WTC11 (cell line): ENCODE measurements around the gene EFNA5.

Experiments
- ATF2 ChIP-seq: sonication (generic); formaldehyde crosslinking; IDR thresholded peaks from 2 replicates; pipeline ENCODE4 v1.8.1; 2022; ENCODE audit warnings: low read depth, missing genetic modification reagents, borderline replicate concordance
- CREB1 ChIP-seq: sonication (generic); formaldehyde crosslinking; IDR thresholded peaks from 2 replicates; pipeline ENCODE4 v1.8.0; 2023; ENCODE audit warnings: mild to moderate bottlenecking, missing genetic modification reagents
- CTCF ChIP-seq: fragments of 200-600 bp; IDR thresholded peaks from 2 replicates; pipeline ENCODE4 v1.8.0; 2022; ENCODE audit warnings: antibody characterized with exemption
- IRF1 ChIP-seq: sonication (generic); formaldehyde crosslinking; IDR thresholded peaks from 2 replicates; pipeline ENCODE4 v1.8.0; 2023; ENCODE audit warnings: missing genetic modification reagents
- NR2C2 ChIP-seq: sonication (generic); formaldehyde crosslinking; IDR thresholded peaks from 2 replicates; pipeline ENCODE4 v1.8.0; 2022; ENCODE audit warnings: mild to moderate bottlenecking, missing genetic modification reagents
- PREB ChIP-seq: sonication (generic); formaldehyde crosslinking; IDR thresholded peaks from 2 replicates; pipeline ENCODE4 v1.8.1; 2022; ENCODE audit warnings: mild to moderate bottlenecking, missing genetic modification reagents, moderate library complexity, borderline replicate concordance
- SMAD3 ChIP-seq: sonication (generic); formaldehyde crosslinking; IDR thresholded peaks from 2 replicates; pipeline ENCODE4 v1.8.0; 2022; ENCODE audit warnings: missing genetic modification reagents, mild to moderate bottlenecking, borderline replicate concordance
- USF1 ChIP-seq: sonication (generic); formaldehyde crosslinking; IDR thresholded peaks from 2 replicates; pipeline ENCODE4 v1.8.0; 2022; ENCODE audit warnings: mild to moderate bottlenecking, missing genetic modification reagents
- USF2 ChIP-seq: sonication (generic); formaldehyde crosslinking; IDR thresholded peaks from 2 replicates; pipeline ENCODE4 v1.8.1; 2023; ENCODE audit warnings: mild to moderate bottlenecking, missing genetic modification reagents, moderate library complexity
- ZNF263 ChIP-seq: sonication (generic); formaldehyde crosslinking; IDR thresholded peaks from 2 replicates; pipeline ENCODE4 v1.8.1; 2022; ENCODE audit warnings: low read depth, mild to moderate bottlenecking, moderate library complexity, missing genetic modification reagents
- ZNF416 ChIP-seq: fragments of 250-450 bp; sonication (Bioruptor Pico); IDR thresholded peaks from 2 replicates; pipeline ENCODE4 v1.9.0; 2021; ENCODE audit warnings: mild to moderate bottlenecking, inconsistent platforms
- ZSCAN18 ChIP-seq: fragments of 250-450 bp; sonication (Bioruptor Pico); IDR thresholded peaks from 2 replicates; pipeline ENCODE4 v2.1.2; 2022; ENCODE audit warnings: mild to moderate bottlenecking, moderate library complexity

GRCh38 chr5:107370396-107370968 is 300.3 kb downstream of the EFNA5 start:
- TF ChIP-seq USF1: no peak
- TF ChIP-seq ATF2 (CRISPR knock-in tag): no peak
- no peak for TF ChIP-seq CTCF
- TF ChIP-seq PREB: no peak
- TF ChIP-seq NR2C2 (CRISPR knock-in tag): no peak
- TF ChIP-seq IRF1 (CRISPR knock-in tag): no peak
- no peak for TF ChIP-seq ZNF416 (CRISPR knock-in tag)
- TF ChIP-seq SMAD3 (CRISPR knock-in tag): no peak
- no peak for TF ChIP-seq USF2 (CRISPR knock-in tag)
- TF ChIP-seq CREB1 (CRISPR knock-in tag): no peak
- no peak for TF ChIP-seq ZSCAN18 (CRISPR knock-in tag)
- no peak for TF ChIP-seq ZNF263 (CRISPR knock-in tag)
